H9 (cell line): ENCODE data around the gene RBM8A. TPM values are rescaled to one million over a fixed set of nuclear protein-coding genes. Genes with fewer than 3 reads are reported as not detected.

Experiments used
- DNase-seq: peaks from one replicate; pipeline ENCODE4 v3.0.0-alpha.2; 2017
- H2AFZ ChIP-seq: one replicate; pipeline ENCODE4 v1.6.1; 2013; ENCODE audit warnings: mild to moderate bottlenecking, low read length, control low read depth, moderate library complexity
- H2AK5ac ChIP-seq: 2 replicates; pipeline ENCODE4 v1.6.1; 2013; ENCODE audit warnings: low read length, control low read depth, mixed read lengths; ENCODE audit not compliant: insufficient read length
- H2BK120ac ChIP-seq: one replicate; pipeline ENCODE4 v1.6.1; 2013; ENCODE audit warnings: low read depth, mild to moderate bottlenecking, low read length, control low read depth, inconsistent platforms; ENCODE audit not compliant: poor library complexity, severe bottlenecking
- H2BK12ac ChIP-seq: 2 replicates; pipeline ENCODE4 v1.6.1; 2013; ENCODE audit warnings: low read length, control low read depth, mixed read lengths, low read depth; ENCODE audit not compliant: insufficient read length
- H2BK15ac ChIP-seq: 2 replicates; pipeline ENCODE4 v1.6.1; 2013; ENCODE audit warnings: low read depth, low read length, control low read depth
- H2BK20ac ChIP-seq: one replicate; pipeline ENCODE4 v1.6.1; 2013; ENCODE audit warnings: low read depth, mild to moderate bottlenecking, low read length, control low read depth, inconsistent platforms; ENCODE audit not compliant: poor library complexity, severe bottlenecking
- H2BK5ac ChIP-seq: 2 replicates; pipeline ENCODE4 v1.6.1; 2013; ENCODE audit warnings: low read length, control low read depth, mixed read lengths; ENCODE audit not compliant: insufficient read length
- H3K14ac ChIP-seq: 2 replicates; pipeline ENCODE4 v1.6.1; 2013; ENCODE audit warnings: low read length, control low read depth; ENCODE audit not compliant: insufficient read depth
- H3K18ac ChIP-seq: 2 replicates; pipeline ENCODE4 v1.6.1; 2013; ENCODE audit warnings: low read depth, mild to moderate bottlenecking, mixed read lengths, low read length, control low read depth; ENCODE audit not compliant: insufficient read length
- H3K23ac ChIP-seq: 2 replicates; pipeline ENCODE4 v1.6.1; 2013; ENCODE audit warnings: low read length, control low read depth, mixed read lengths, low read depth; ENCODE audit not compliant: insufficient read length
- H3K23me2 ChIP-seq: 2 replicates; pipeline ENCODE4 v1.6.1; 2013; ENCODE audit warnings: low read depth, mild to moderate bottlenecking, mixed read lengths, low read length, control low read depth; ENCODE audit not compliant: insufficient read length, poor library complexity, severe bottlenecking
- H3K27ac ChIP-seq: 2 replicates; pipeline ENCODE4 v1.5.1; 2013; ENCODE audit warnings: low read length, control low read depth, mixed read lengths, low read depth; ENCODE audit not compliant: insufficient read length
- H3K27me3 ChIP-seq: 2 replicates; pipeline ENCODE4 v1.6.1; 2013; ENCODE audit warnings: low read length, control low read depth, inconsistent platforms; ENCODE audit not compliant: insufficient read depth
- H3K4ac ChIP-seq: 2 replicates; pipeline ENCODE4 v1.6.1; 2013; ENCODE audit warnings: low read depth, mild to moderate bottlenecking, control low read depth, inconsistent platforms, low read length, moderate library complexity
- H3K4me1 ChIP-seq: 2 replicates; pipeline ENCODE4 v1.6.1; 2013; ENCODE audit warnings: low read length, control low read depth, inconsistent platforms; ENCODE audit not compliant: insufficient read depth
- H3K4me2 ChIP-seq: 2 replicates; pipeline ENCODE4 v1.6.1; 2013; ENCODE audit warnings: low read length, control low read depth, mixed read lengths; ENCODE audit not compliant: insufficient read length, insufficient read depth
- H3K56ac ChIP-seq: 2 replicates; pipeline ENCODE4 v1.6.1; 2013; ENCODE audit warnings: low read depth, mild to moderate bottlenecking, mixed read lengths, low read length, control low read depth; ENCODE audit not compliant: insufficient read length
- H3K79me1 ChIP-seq: 2 replicates; pipeline ENCODE4 v1.6.1; 2013; ENCODE audit warnings: low read depth, mild to moderate bottlenecking, moderate library complexity, low read length, control low read depth, inconsistent platforms; ENCODE audit not compliant: insufficient read depth, poor library complexity, severe bottlenecking
- H3K79me2 ChIP-seq: 2 replicates; pipeline ENCODE4 v1.6.1; 2013; ENCODE audit warnings: low read length, control low read depth, inconsistent platforms; ENCODE audit not compliant: insufficient read depth
- H3K9ac ChIP-seq: 2 replicates; pipeline ENCODE4 v1.6.1; 2013; ENCODE audit warnings: low read length, control low read depth, mixed read lengths; ENCODE audit not compliant: insufficient read length; ENCODE audit errors: extremely low read depth
- H3K9me3 ChIP-seq: one replicate; pipeline ENCODE4 v1.6.1; 2013; ENCODE audit warnings: low read depth, low read length, inconsistent platforms; ENCODE audit not compliant: control insufficient read depth
- H3T11ph ChIP-seq: one replicate; pipeline ENCODE4 v1.6.1; 2013; ENCODE audit warnings: mild to moderate bottlenecking, low read length, control low read depth, inconsistent platforms
- H4K20me1 ChIP-seq: one replicate; pipeline ENCODE4 v1.6.1; 2013; ENCODE audit not compliant: control insufficient read depth, insufficient read length, insufficient read depth
- H4K5ac ChIP-seq: 2 replicates; pipeline ENCODE4 v1.6.1; 2013; ENCODE audit warnings: low read depth, mild to moderate bottlenecking, mixed read lengths, low read length, control low read depth; ENCODE audit not compliant: insufficient read length
- H4K8ac ChIP-seq: replicated peaks from 2 replicates; pipeline ENCODE4 v1.6.1; 2013; ENCODE audit warnings: low read length, control low read depth, mixed read lengths, low read depth; ENCODE audit not compliant: insufficient read length
- H4K91ac ChIP-seq: 2 replicates; pipeline ENCODE4 v1.6.1; 2013; ENCODE audit warnings: low read depth, mild to moderate bottlenecking, moderate library complexity, mixed read lengths, low read length, control low read depth; ENCODE audit not compliant: insufficient read length
- H3K27ac Mint-ChIP-seq, 3 experiments: 2 replicates in 2 of 3; 3 replicates in 1 of 3; pipeline ENCODE4 v1.8.0; 2020 to 2021; ENCODE audit warnings: mixed read lengths in 3 of 3, mild to moderate bottlenecking in 1 of 3, moderate library complexity in 1 of 3
- H3K27me3 Mint-ChIP-seq: 2 replicates; pipeline ENCODE4 v1.8.0; 2021; ENCODE audit warnings: low read depth, mild to moderate bottlenecking, moderate library complexity, mixed read lengths
- H3K36me3 Mint-ChIP-seq, 3 experiments: 2 replicates in 2 of 3; 3 replicates in 1 of 3; pipeline ENCODE4 v1.8.0; 2020 to 2021; ENCODE audit warnings: low read depth in 3 of 3, mixed read lengths in 3 of 3; ENCODE audit not compliant: insufficient read depth in 1 of 3
- H3K4me1 Mint-ChIP-seq, 2 experiments: 2 replicates each; pipeline ENCODE4 v1.8.0; 2020; ENCODE audit warnings: mixed read lengths in 2 of 2
- H3K4me3 Mint-ChIP-seq, 2 experiments: 2 replicates in 1 of 2; 3 replicates in 1 of 2; pipeline ENCODE4 v1.8.0; 2020 to 2021; ENCODE audit warnings: mild to moderate bottlenecking in 2 of 2, mixed read lengths in 2 of 2, moderate library complexity in 1 of 2
- H3K9me3 Mint-ChIP-seq, 2 experiments: 2 replicates in 1 of 2; 3 replicates in 1 of 2; pipeline ENCODE4 v1.8.0; 2020; ENCODE audit warnings: mild to moderate bottlenecking in 2 of 2, mixed read lengths in 2 of 2, moderate library complexity in 1 of 2
- CTCF ChIP-seq: fragments of 200-600 bp; sonication (generic); conservative IDR thresholded peaks from 3 replicates; pipeline ENCODE4 v1.8.0; 2021; ENCODE audit warnings: antibody characterized with exemption, mild to moderate bottlenecking
- WGBS: extraction: QIAGEN DNeasy Blood & Tissue Kit; methylation state at CpG from one replicate; pipeline ENCODE4 v1.1.7; 2013; ENCODE audit warnings: missing lambda C conversion rate, low lambda C conversion rate, mixed read lengths; ENCODE audit not compliant: insufficient read length; ENCODE audit errors: extremely low coverage; 5-methylcytosine and 5-hydroxymethylcytosine counted together
- total RNA-seq: library from RNA; stranded (reverse); gene quantifications from 2 replicates; pipeline ENCODE4 v1.2.1, GENCODE V29; 2021

Gene RBM8A
- total RNA-seq, 1 experiment from 2014 or later = 298 TPM

- no CpG with 5 or more reads among the region's 2 CpGs for WGBS
- Mint-ChIP-seq H3K27ac (no peak overlapping the region), H3K4me1 (peaks cover 12 to 19% of the 10 kb centered on the region in 2 experiments), H3K27me3 (peaks cover 20% of the 10 kb centered on the region), H3K36me3 (peaks cover 0 to 2% (median 0%) of the 10 kb centered on the region in 3 experiments; a peak in 2 of 7 replicates), H3K4me3 (no peak overlapping the region), H3K9me3 (peaks cover 3% of the 10 kb centered on the region in 2 experiments; a peak in 3 of 5 replicates)
- Histone ChIP-seq H4K8ac (no peak overlapping the region), H3K9ac (no peak overlapping the region), H4K5ac (no peak overlapping the region), H3T11ph (no peak overlapping the region), H3K4me1 (peaks cover 2% of the 10 kb centered on the region; the same call in 1 of the 2 replicates), H2AK5ac (no peak overlapping the region), H3K79me2 (no peaks in the 10 kb centered on the region), H4K20me1 (no peaks in the 10 kb centered on the region), H3K27me3 (peaks cover 15% of the 10 kb centered on the region), H3K9me3 (no peaks in the 10 kb centered on the region), H3K14ac (no peak overlapping the region), H3K18ac (no peak overlapping the region), H3K23me2 (peaks cover 11% of the 10 kb centered on the region), H2BK15ac (no peak overlapping the region), H3K27ac (no peak overlapping the region), H2BK12ac (no peak overlapping the region), H3K79me1 (no peaks in the 10 kb centered on the region), H2BK20ac (no peak overlapping the region), H4K91ac (no peak overlapping the region), H2BK120ac (no peak overlapping the region), H2BK5ac (no peak overlapping the region), H3K4ac (no peak overlapping the region), H3K56ac (no peak overlapping the region), H3K4me2 (no peak overlapping the region), H3K23ac (no peak overlapping the region), H2AFZ (no peak overlapping the region)
- no peak for TF ChIP-seq CTCF
- DNase-seq = no peak
These were observed 40.0 kb upstream of the RBM8A start for GRCh38 chr1:145967288-145967687.
